ENCODE results near the gene CPT1A. TPM values are rescaled to one million over a fixed set of nuclear protein-coding genes. Genes with fewer than 3 reads are reported as not detected.
"Not testable (repeated sequence)": the region's sequence is repeated elsewhere in the genome, so short reads cannot be mapped to it uniquely, and the experiment has no call there.

CPT1A gene
- 76.3 TPM for total RNA-seq

- H3K27ac ChIP-seq, result peak within 1 kb of the TSS; percentile 95
- H3K27me3 ChIP-seq, result no peaks in the 10 kb centered on the region
- H3K4me1 ChIP-seq, result peaks cover 14 to 56% of the 10 kb centered on the region in 2 donors
- intact Hi-C loops (cut with DNase I), result loop anchor here (2.0 to 5.0 kb wide), 5 partner anchors 29 to 800 kb away; partner anchors contain the start of gene CCND1
- no peak for TF ChIP-seq CTCF (IDR thresholded peaks at IDR 0.05)
- DNase-seq (ENCODE audit: low spot score in 2 of 2), result peak in 1 of 2 donors; percentile 88
- peak within 1 kb of the TSS; percentile 87 to 94 for H3K4me3 ChIP-seq
- no peaks in the 10 kb centered on the region for H3K9me3 ChIP-seq
- H3K36me3 ChIP-seq, result no peaks in the 10 kb centered on the region
These were observed at the start of gene CPT1A for GRCh38 chr11:68841718-68842426. Gene CPT1A, minus strand, starts transcription at chr11:68841916. Its CDS starts 26,442 bp downstream, at chr11:68815474.

- intact Hi-C loops (cut with DNase I), result loop anchor here (2.0 to 5.0 kb wide), 3 partner anchors 18 to 57 kb away; no protein-coding TSS in a partner anchor
- Histone ChIP-seq H3K4me3 (peak overlapping the region in 1 of 2 donors; percentile 14), H3K36me3 (peaks cover 32 to 33% of the 10 kb centered on the region in 2 donors), H3K27ac (peak overlapping the region; percentile 61 to 82), H3K27me3 (no peaks in the 10 kb centered on the region), H3K9me3 (no peaks in the 10 kb centered on the region), H3K4me1 (peaks cover 14 to 16% of the 10 kb centered on the region in 2 donors)
- TF ChIP-seq CTCF (IDR thresholded peaks at IDR 0.05), result no peak
- DNase-seq (ENCODE audit: low spot score in 2 of 2), result peak; percentile 57 to 97
These were observed 48.9 kb upstream of the CPT1A start for GRCh38 chr11:68890490-68891231.

GRCh38 chr11:68889948-68890446 lies 48.3 kb upstream of the CPT1A start:
- H3K9me3 ChIP-seq, result no peaks in the 10 kb centered on the region
- DNase-seq (ENCODE audit: low spot score in 2 of 2), result peak in 1 of 2 donors; percentile 79
- intact Hi-C loops (cut with DNase I), result loop anchor here (2.0 to 5.0 kb wide), 3 partner anchors 17 to 57 kb away; no protein-coding TSS in a partner anchor
- H3K27me3 ChIP-seq, result no peaks in the 10 kb centered on the region
- H3K27ac ChIP-seq, result peak overlapping the region; percentile 61 to 82
- TF ChIP-seq CTCF (IDR thresholded peaks at IDR 0.05), result peak; percentile 68 to 75 (median 72)
- peaks cover 14 to 16% of the 10 kb centered on the region in 2 donors for H3K4me1 ChIP-seq
- peaks cover 26 to 28% of the 10 kb centered on the region in 2 donors for H3K36me3 ChIP-seq
- H3K4me3 ChIP-seq, result no peak overlapping the region

GRCh38 chr11:68884827-68885226 lies 43.1 kb upstream of the CPT1A start:
- H3K27me3 ChIP-seq; H3K36me3 ChIP-seq; DNase-seq (ENCODE audit: low spot score in 2 of 2); H3K4me3 ChIP-seq; H3K4me1 ChIP-seq; H3K9me3 ChIP-seq; intact Hi-C loops (cut with DNase I); H3K27ac ChIP-seq: not testable (repeated sequence)

- no peak for TF ChIP-seq CTCF (IDR thresholded peaks at IDR 0.05)
- Histone ChIP-seq H3K27me3 (no peaks in the 10 kb centered on the region), H3K4me3 (no peak overlapping the region), H3K4me1 (no peaks in the 10 kb centered on the region), H3K36me3 (no peaks in the 10 kb centered on the region), H3K27ac (no peak overlapping the region), H3K9me3 (no peaks in the 10 kb centered on the region)
- intact Hi-C loops (cut with DNase I), result no loop called here
- no peak for DNase-seq (ENCODE audit: low spot score in 2 of 2)
These were observed 40.7 kb upstream of the CPT1A start for GRCh38 chr11:68882391-68882790.

- Histone ChIP-seq H3K9me3 (no peaks in the 10 kb centered on the region), H3K36me3 (no peaks in the 10 kb centered on the region), H3K27ac (no peak overlapping the region), H3K4me3 (no peak overlapping the region), H3K27me3 (no peaks in the 10 kb centered on the region), H3K4me1 (no peaks in the 10 kb centered on the region)
- intact Hi-C loops (cut with DNase I), result no loop called here
- no peak for DNase-seq (ENCODE audit: low spot score in 2 of 2)
- no peak for TF ChIP-seq CTCF (IDR thresholded peaks at IDR 0.05)
These were observed 39.6 kb upstream of the CPT1A start for GRCh38 chr11:68881320-68881719.

All from ascending aorta (tissue), 2 donors.